ENCODE results near the gene BZW1.
A peak's percentile ranks its signal among the peaks of the same experiment; 100 is the strongest.

BZW1 gene

GRCh38 chr2:200811333-200812121 lies at the start of gene BZW1:
BZW1 (plus strand) TSS chr2:200811910; CDS start chr2:200813218, 1,308 bp downstream.
- DNase-seq, result peak; percentile 89

- DNase-seq, result no peak
These were observed 49.6 kb upstream of the BZW1 start for GRCh38 chr2:200762127-200762526.

DNA sequence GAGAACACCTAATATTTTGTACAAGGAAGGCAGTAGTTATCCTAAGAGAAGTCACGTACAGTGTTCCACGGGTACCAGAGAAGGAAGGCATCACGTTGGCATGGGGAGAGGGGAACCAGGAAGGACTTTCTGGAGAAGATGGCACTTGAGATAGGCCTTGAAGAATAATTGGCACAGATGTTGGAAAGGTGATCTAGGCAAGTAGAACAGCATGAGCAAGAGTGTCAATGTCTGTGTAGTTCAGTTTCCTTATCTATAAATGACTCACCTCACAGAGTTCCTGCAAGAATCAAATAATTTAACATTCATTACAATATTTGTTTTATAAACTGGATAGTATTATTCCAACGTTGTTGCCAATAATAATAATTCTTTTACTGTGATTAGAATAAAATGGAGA lies 48.3 kb upstream of the BZW1 start:
- DNase-seq, result no peak

DNA sequence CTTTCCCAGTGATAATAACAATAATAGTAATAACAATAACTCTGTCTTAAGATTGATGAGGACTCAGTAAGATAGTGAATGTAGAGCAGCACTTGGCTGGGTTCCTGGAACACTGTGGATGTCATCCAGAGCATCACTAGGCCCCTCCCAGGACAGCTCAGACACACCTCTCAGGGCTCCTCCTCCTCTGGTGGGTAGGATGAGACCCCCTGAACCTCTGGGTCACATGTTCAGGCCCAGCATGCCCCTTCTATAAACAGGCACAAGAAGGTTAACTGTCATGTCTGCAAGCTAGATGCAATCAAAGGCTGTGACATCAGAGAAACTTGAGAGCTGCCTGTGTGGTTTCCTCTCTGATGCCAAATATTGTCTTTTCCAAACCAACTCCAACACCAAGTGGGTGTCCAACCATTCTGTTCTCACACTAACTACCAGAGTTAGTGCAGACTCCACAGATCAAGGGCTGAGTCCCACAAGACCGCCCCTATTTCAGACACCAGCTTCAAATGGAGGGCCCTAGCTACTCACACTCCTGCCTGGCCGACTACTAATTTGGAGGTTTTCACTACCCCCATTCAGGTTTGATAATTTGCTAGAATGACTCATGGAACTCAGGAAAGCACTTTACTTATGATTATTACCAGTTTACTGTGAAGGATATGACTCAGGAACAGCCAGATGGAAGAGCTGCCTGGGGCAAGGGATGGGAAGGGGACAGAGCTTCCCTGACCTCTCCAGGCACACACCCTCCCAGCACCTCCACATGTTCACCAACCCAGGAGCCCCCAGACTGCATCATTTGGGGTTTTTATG lies 46.4 kb upstream of the BZW1 start:
- no peak for DNase-seq

- DNase-seq, result no peak
These were observed 45.6 kb upstream of the BZW1 start for GRCh38 chr2:200765995-200766660.

GRCh38 chr2:200767111-200767885 lies 44.4 kb upstream of the BZW1 start:
- no peak for DNase-seq

DNA sequence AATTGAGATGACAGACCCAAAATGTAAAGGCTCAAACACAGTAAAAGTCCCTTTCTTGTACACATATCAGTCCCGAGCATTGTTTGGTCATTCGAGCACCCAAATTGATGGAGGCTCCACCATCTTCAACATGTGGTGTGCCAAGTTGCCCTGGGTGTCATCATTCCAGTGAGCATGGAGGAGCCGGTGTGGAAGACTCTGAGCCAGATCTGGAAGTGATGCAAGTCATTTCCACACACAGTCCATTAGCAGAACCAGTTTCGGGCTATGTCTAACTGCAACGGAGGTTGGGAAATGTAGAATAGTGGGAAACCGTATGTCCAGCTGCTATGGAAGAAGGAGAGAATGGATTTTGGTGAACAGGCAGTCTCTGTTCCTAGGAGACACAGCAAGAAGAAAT lies 40.9 kb upstream of the BZW1 start:
- no peak for DNase-seq

DNA sequence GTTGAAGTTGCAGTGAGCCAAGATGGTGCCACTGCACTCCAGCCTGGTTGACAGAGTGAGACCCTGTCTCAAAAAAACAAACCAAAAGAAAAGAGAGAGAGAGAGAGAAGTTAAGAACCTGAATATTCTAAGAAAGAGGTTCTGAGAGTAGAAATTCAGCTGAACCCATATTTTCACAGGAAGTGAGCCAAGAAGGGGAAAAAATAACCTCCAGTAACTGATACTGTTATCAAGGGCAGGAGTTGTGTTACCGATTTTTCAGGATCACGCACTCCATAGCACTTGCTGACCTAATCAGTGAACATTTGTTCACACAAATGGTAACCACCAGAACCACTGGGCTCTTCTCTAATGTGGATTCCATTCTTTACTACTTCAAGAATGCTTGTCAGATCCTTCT lies 39.1 kb upstream of the BZW1 start:
- no peak for DNase-seq

GRCh38 chr2:200773083-200773482 lies 38.6 kb upstream of the BZW1 start:
- no peak for DNase-seq

DNA sequence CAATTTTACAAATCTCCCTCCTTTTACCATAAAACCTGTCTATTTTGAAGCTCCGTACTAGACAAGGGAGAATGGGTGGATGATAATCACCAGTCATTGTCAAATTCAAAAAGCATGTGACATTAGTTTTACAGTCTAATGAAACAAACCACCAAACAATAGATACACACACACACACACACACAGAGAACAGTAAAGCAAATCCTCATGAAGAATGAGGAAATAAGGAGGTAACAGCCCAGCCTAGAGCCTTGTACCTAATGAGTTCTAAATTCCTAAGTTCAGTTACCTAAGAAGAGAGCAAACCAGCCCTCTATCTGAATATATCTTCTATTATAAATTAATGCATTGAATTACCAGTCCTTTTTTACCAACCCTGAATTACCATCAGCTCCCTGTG lies 36.8 kb upstream of the BZW1 start:
- no peak for DNase-seq

DNA sequence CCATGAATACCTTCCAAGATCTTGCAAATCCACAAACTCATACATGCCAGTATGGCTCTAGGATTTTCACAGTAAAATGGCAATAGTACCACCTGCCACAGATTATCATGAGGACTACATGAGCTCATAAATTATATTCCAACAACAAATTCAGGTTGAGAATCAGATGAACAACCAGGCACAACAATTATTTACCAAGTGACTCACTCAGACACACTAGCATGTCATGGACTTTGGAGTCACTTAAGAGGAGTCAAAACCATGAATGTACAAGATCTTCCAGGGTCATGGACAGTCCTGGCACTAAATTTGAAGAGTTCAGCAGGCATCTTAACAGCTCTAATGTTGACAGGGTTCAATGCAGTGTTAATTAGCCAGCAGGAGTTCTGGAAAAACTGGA lies 34.4 kb upstream of the BZW1 start:
- DNase-seq, result no peak

DNA sequence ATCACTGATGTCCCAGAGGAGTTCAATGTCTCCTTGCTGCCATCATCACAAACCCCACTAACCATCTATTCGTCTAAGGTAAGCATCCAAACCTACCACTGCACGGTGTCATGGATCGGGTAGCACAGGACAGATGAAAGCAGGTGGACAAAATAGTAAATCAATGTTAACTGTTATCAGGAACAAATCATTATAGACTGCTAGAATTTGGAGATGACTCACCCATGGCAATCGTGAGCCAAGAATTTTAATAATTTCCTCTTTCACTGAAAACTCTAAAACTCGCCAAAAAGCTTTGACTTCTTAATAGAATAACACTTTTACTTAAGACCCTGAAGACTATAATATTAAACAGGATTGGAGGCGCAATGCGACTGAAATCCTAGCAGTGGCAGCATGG lies 33.7 kb upstream of the BZW1 start:
- DNase-seq, result no peak

- DNase-seq, result no peak
These were observed 32.5 kb upstream of the BZW1 start for GRCh38 chr2:200779214-200779613.

GRCh38 chr2:200781616-200782015 lies 30.1 kb upstream of the BZW1 start:
- DNase-seq, result no peak

- no peak for DNase-seq
These were observed 29.5 kb upstream of the BZW1 start for GRCh38 chr2:200782251-200782650.

- no peak for DNase-seq
These were observed 27.5 kb upstream of the BZW1 start for GRCh38 chr2:200784215-200784614.

GRCh38 chr2:200786423-200786822 lies 25.3 kb upstream of the BZW1 start:
- no peak for DNase-seq

DNA sequence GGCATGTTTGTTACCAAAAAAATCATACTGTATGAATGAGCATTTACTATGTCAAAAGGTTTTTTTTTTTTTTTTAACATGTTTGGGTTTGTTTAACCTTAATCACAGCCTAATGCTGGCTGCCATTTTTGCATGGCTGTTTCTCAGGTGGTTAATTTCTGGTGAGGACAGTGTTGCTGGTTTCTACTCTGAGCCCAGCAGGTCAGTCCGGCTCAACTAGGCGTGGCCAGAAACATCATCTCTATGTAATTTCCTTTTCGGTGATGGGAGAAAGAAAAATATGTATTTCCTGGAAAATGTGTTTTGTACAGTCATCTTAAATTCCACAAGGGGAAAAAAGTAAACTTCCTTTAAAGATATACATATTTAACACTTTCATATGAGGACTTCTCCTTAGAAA lies 24.9 kb upstream of the BZW1 start:
- DNase-seq, result no peak

DNA sequence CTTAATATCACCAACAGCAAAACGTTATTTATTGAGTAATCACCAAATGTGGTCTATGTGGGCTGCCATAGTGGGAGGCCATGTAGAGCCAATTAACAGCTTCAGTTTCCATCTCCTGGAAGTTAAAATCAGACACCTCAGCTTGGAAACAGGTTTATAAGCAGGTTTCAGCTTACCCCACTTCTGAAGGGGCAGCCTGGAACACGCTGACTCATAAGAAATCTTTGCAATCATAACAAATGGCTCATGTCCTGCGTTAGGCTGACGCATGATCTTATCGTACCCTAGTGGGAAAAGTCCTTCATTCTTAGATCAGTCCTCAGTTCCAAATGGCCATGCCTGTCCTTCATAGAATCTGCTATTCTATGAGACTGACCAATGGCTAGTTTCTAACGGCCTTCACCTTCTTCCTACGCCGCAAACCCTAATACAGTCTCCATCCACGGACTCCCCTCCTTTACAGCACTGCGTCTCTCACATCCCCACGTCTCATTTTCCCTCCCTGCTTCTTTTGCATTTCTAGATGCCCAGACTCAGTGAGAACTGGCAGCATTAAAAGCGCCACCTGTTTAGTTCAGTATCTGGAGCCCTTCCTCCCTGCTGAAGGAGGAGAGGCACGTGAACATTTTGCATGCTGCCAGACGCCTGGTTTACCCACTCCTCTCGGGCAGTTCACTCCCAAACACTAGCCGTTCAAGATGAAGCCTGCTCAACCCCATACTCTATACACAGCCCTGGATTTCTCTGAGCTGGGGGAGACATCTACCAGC lies 24.2 kb upstream of the BZW1 start:
- DNase-seq, result no peak

- DNase-seq, result no peak
These were observed 23.5 kb upstream of the BZW1 start for GRCh38 chr2:200788121-200788718.

- DNase-seq, result no peak
These were observed 21.5 kb upstream of the BZW1 start for GRCh38 chr2:200790185-200790584.

DNA sequence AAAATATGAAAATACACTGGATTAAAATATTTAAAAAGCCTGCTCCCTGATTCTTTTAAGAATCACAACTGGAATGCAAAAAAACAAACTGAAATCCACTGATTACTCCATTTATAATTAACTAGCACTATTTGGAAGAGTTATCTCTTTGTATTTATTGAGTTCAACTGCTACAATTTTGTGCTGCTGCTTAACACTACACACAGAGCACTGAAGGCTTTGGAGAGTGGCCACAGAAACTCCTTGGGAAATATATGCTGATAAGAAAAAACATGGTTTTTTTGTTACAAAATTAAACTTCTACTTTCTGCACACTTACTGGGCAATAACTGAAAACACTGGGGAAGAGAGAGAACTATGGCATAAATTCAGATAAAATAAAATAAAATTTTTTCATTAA lies 19.8 kb upstream of the BZW1 start:
- no peak for DNase-seq

Data from DMS 273 treated with DMSO at 0.1 percent for 48 hours (cell line).